K562 (cell line): Measurements from ENCODE around the gene CAPN5. TPM values are rescaled to one million over a fixed set of nuclear protein-coding genes. Genes with fewer than 3 reads are reported as not detected.

Source experiments
- BDP1 ChIP-seq: IDR thresholded peaks from 3 replicates; pipeline ENCODE4 v1.6.1; 2011; ENCODE audit not compliant: insufficient read length, insufficient read depth
- DDX20 ChIP-seq: fragments of 450-650 bp; IDR thresholded peaks from 2 replicates; pipeline ENCODE4 v1.6.1; 2016; ENCODE audit warnings: missing genetic modification characterization, low read depth, mild to moderate bottlenecking, missing compliant biosample characterization, moderate library complexity
- FOXM1 ChIP-seq, 2 experiments: fragments of 450-650 bp in 1 of 2; sonication (generic) in 1 of 2; formaldehyde crosslinking in 1 of 2; IDR thresholded peaks; 2 replicates each; pipeline versions ENCODE4 v1.6.1 to v1.9.0; 2017 to 2022; ENCODE audit warnings: low read depth in 2 of 2, mild to moderate bottlenecking in 2 of 2, missing genetic modification reagents in 1 of 2, moderate library complexity in 1 of 2
- KAT2B ChIP-seq: IDR thresholded peaks from one replicate; pipeline ENCODE4 v1.6.1; 2012; ENCODE audit warnings: low read depth, mild to moderate bottlenecking, control low read depth, inconsistent platforms, low read length, moderate library complexity
- KDM5B ChIP-seq: fragments of 200-600 bp; sonication (generic); IDR thresholded peaks from 2 replicates; pipeline ENCODE4 v1.6.1; 2012; ENCODE audit warnings: low read depth, mild to moderate bottlenecking, moderate library complexity, low read length, control low read depth, inconsistent platforms; ENCODE audit not compliant: insufficient replicate concordance
- MAFK ChIP-seq: IDR thresholded peaks from 2 replicates; pipeline ENCODE4 v1.6.1; 2011; ENCODE audit warnings: low read length, improper control_type of control experiment
- NFIC ChIP-seq: fragments of 450-650 bp; IDR thresholded peaks from 2 replicates; pipeline ENCODE4 v1.6.1; 2017; ENCODE audit warnings: mild to moderate bottlenecking, inconsistent platforms
- RFX1 ChIP-seq: fragments of 450-650 bp; IDR thresholded peaks from 2 replicates; pipeline ENCODE4 v1.6.1; 2016; ENCODE audit warnings: mild to moderate bottlenecking, moderate library complexity
- RNF2 ChIP-seq: sonication (generic); IDR thresholded peaks from 2 replicates; pipeline ENCODE4 v1.6.1; 2016
- SMARCE1 ChIP-seq: fragments of 450-650 bp; IDR thresholded peaks from 2 replicates; pipeline ENCODE4 v1.7.1; 2016; ENCODE audit warnings: mild to moderate bottlenecking
- SNRNP70 ChIP-seq: fragments of 200-400 bp; formaldehyde crosslinking; optimal IDR thresholded peaks from 2 replicates; pipeline ENCODE3; 2017; ENCODE audit warnings: low read depth, low read length
- TAF15 ChIP-seq: fragments of 200-400 bp; formaldehyde crosslinking; IDR thresholded peaks from 2 replicates; pipeline ENCODE4 v1.6.1; 2017; ENCODE audit warnings: mild to moderate bottlenecking, low read depth, low read length, moderate library complexity
- TRIM24 ChIP-seq, 2 experiments: fragments of 450-650 bp; IDR thresholded peaks; 2 replicates each; pipeline ENCODE4 v1.6.1; 2016
- YBX1 ChIP-seq: fragments of 450-650 bp; IDR thresholded peaks from 2 replicates; pipeline ENCODE4 v1.7.1; 2016; ENCODE audit warnings: mild to moderate bottlenecking
- ZBTB8A ChIP-seq: fragments of 450-650 bp; IDR thresholded peaks from 2 replicates; pipeline ENCODE4 v1.6.1; 2018; ENCODE audit warnings: mild to moderate bottlenecking, moderate library complexity; ENCODE audit not compliant: partially characterized antibody
- ZNF384 ChIP-seq: IDR thresholded peaks from 2 replicates; pipeline ENCODE4 v1.6.1; 2012; ENCODE audit warnings: low read depth, low read length, improper control_type of control experiment
- polyA plus RNA-seq, 8 experiments: library from polyadenylated mRNA; depleted of rRNA in 4 of 8; stranded (reverse) in 5 of 8; unstranded in 3 of 8; fragments of >200 nt; fragmentation: Nextera tagmentation in 2 of 8; fragmentation: Illumina TruSeq in 1 of 8; extraction: Ambion mirVana in 2 of 8; extraction: Trizol in 1 of 8; gene quantifications; 2 replicates each; pipeline versions ENCODE4 v1.2.1 to v1.2.3, GENCODE V29; 2011 to 2014; ENCODE audit warnings: inconsistent platforms in 1 of 8, missing spikeins in 1 of 8
- total RNA-seq, 7 experiments: library from RNA; depleted of rRNA in 6 of 7; stranded (reverse); fragments of >200 nt in 6 of 7; fragmentation: Illumina TruSeq in 2 of 7; extraction: Trizol in 2 of 7; gene quantifications; 2 replicates each; pipeline versions ENCODE4 v1.2.1 to v1.2.3, GENCODE V29; 2011 to 2021; ENCODE audit warnings: low replicate concordance in 1 of 7
- TF ChIP-seq, protein P1 (sequence below), 2 experiments: IDR thresholded peaks; 2 replicates each; pipeline ENCODE4 v1.6.1; 2012; ENCODE audit warnings: improper control_type of control experiment in 2 of 2, low read depth in 2 of 2, low read length in 2 of 2, borderline replicate concordance in 1 of 2
- TF ChIP-seq, protein P2 (sequence below): fragments of 250-450 bp; sonication (Bioruptor Pico); IDR thresholded peaks from 2 replicates; pipeline ENCODE4 v1.4.0; 2020
- TF ChIP-seq, protein P3 (sequence below): IDR thresholded peaks from 2 replicates; pipeline ENCODE4 v1.6.1; 2011; ENCODE audit not compliant: insufficient read length; ENCODE audit errors: extremely low read depth
- TF ChIP-seq, protein P4 (sequence below): fragments of 450-650 bp; IDR thresholded peaks from 2 replicates; pipeline ENCODE4 v1.6.1; 2018; ENCODE audit not compliant: partially characterized antibody

Gene CAPN5
- total and polyA plus RNA-seq, 9 of the 15 experiments (the other 6 are each of a cell fraction or from before 2014, with no cell fraction given): 0.04 to 0.44 (median 0.14) TPM; not detected in 2

DNA sequence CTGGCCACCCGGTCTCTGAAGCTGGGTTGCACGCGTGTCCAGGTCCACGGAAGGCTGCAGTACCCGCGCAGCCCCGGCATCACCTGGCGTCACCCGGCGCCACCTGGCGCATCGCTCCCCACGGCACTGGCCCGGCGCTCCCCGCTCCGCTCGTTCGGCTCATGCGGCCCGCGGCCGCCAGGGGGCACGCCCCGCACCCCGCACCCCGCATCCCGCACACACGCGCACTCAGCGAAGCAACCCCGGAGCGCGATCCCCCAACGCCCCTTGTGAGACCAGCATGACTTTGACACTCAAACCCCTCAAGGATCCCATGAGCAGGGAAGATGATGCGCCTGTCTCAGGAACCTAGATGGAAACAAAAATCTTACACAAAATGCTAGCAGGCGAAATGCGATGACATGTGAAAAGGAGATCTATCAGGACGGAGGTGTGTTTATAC, 20.7 kb upstream of the CAPN5 start (continued):
- TF ChIP-seq, protein P1, sequence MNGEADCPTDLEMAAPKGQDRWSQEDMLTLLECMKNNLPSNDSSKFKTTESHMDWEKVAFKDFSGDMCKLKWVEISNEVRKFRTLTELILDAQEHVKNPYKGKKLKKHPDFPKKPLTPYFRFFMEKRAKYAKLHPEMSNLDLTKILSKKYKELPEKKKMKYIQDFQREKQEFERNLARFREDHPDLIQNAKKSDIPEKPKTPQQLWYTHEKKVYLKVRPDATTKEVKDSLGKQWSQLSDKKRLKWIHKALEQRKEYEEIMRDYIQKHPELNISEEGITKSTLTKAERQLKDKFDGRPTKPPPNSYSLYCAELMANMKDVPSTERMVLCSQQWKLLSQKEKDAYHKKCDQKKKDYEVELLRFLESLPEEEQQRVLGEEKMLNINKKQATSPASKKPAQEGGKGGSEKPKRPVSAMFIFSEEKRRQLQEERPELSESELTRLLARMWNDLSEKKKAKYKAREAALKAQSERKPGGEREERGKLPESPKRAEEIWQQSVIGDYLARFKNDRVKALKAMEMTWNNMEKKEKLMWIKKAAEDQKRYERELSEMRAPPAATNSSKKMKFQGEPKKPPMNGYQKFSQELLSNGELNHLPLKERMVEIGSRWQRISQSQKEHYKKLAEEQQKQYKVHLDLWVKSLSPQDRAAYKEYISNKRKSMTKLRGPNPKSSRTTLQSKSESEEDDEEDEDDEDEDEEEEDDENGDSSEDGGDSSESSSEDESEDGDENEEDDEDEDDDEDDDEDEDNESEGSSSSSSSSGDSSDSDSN (IDR thresholded peaks at IDR 0.05; ENCODE audit: borderline replicate concordance in 1 of 2, low read depth in 2 of 2, low read length in 2 of 2): no peak
- no peak for TF ChIP-seq MAFK
- no peak for TF ChIP-seq FOXM1 (IDR thresholded peaks at IDR 0.05; ENCODE audit: low read depth)
- no peak for TF ChIP-seq FOXM1 (CRISPR knock-in tag; IDR thresholded peaks at IDR 0.05; ENCODE audit: low read depth)
- no peak for TF ChIP-seq KAT2B
- no peak for TF ChIP-seq NFIC
- TF ChIP-seq KDM5B: no peak
- TF ChIP-seq SMARCE1: no peak
- no peak for TF ChIP-seq RFX1
- no peak for TF ChIP-seq RNF2
- TF ChIP-seq YBX1: no peak
- no peak for TF ChIP-seq DDX20
- no peak for TF ChIP-seq BDP1
- no peak for TF ChIP-seq TRIM24 (IDR thresholded peaks at IDR 0.05)
- TF ChIP-seq TAF15: no peak
- peak; percentile 7; the same call in 1 of the 2 replicates for TF ChIP-seq ZNF384
- TF ChIP-seq, protein P2, sequence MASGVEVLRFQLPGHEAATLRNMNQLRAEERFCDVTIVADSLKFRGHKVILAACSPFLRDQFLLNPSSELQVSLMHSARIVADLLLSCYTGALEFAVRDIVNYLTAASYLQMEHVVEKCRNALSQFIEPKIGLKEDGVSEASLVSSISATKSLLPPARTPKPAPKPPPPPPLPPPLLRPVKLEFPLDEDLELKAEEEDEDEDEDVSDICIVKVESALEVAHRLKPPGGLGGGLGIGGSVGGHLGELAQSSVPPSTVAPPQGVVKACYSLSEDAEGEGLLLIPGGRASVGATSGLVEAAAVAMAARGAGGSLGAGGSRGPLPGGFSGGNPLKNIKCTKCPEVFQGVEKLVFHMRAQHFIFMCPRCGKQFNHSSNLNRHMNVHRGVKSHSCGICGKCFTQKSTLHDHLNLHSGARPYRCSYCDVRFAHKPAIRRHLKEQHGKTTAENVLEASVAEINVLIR (CRISPR knock-in tag): no peak
- TF ChIP-seq, protein P3, sequence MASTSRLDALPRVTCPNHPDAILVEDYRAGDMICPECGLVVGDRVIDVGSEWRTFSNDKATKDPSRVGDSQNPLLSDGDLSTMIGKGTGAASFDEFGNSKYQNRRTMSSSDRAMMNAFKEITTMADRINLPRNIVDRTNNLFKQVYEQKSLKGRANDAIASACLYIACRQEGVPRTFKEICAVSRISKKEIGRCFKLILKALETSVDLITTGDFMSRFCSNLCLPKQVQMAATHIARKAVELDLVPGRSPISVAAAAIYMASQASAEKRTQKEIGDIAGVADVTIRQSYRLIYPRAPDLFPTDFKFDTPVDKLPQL: no peak
- TF ChIP-seq ZBTB8A: no peak
- TF ChIP-seq SNRNP70: no peak
- TF ChIP-seq, protein P4, sequence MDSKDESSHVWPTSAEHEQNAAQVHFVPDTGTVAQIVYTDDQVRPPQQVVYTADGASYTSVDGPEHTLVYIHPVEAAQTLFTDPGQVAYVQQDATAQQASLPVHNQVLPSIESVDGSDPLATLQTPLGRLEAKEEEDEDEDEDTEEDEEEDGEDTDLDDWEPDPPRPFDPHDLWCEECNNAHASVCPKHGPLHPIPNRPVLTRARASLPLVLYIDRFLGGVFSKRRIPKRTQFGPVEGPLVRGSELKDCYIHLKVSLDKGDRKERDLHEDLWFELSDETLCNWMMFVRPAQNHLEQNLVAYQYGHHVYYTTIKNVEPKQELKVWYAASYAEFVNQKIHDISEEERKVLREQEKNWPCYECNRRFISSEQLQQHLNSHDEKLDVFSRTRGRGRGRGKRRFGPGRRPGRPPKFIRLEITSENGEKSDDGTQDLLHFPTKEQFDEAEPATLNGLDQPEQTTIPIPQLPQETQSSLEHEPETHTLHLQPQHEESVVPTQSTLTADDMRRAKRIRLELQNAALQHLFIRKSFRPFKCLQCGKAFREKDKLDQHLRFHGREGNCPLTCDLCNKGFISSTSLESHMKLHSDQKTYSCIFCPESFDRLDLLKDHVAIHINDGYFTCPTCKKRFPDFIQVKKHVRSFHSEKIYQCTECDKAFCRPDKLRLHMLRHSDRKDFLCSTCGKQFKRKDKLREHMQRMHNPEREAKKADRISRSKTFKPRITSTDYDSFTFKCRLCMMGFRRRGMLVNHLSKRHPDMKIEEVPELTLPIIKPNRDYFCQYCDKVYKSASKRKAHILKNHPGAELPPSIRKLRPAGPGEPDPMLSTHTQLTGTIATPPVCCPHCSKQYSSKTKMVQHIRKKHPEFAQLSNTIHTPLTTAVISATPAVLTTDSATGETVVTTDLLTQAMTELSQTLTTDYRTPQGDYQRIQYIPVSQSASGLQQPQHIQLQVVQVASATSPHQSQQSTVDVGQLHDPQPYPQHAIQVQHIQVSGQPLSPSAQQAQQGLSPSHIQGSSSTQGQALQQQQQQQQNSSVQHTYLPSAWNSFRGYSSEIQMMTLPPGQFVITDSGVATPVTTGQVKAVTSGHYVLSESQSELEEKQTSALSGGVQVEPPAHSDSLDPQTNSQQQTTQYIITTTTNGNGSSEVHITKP: no peak
